Activated B cell treated with CpG ODN at 0.5 μM for 24 hours (primary cell): ENCODE results near the gene C9orf72. TPM values are rescaled to one million over a fixed set of nuclear protein-coding genes. Genes with fewer than 3 reads are reported as not detected.

Experiments
- ATAC-seq: fragments of 200-7000 bp; cut with Tn5 transposase; one replicate; pipeline ENCODE4 v1.10.0; 2021; ENCODE audit warnings: low read depth, mild to moderate bottlenecking, moderate library complexity
- CTCF ChIA-PET: fragments of 350-600 bp; sonication (Branson Sonifier 250); formaldehyde crosslinking; loops from one replicate; lab custom pipeline; 2021; ENCODE audit warnings: antibody characterized with exemption; lab: Charles Lee
- POLR2A ChIA-PET: fragments of 350-600 bp; sonication (Branson Sonifier 250); formaldehyde crosslinking; loops from one replicate; lab custom pipeline; 2021; ENCODE audit warnings: antibody characterized with exemption; lab: Charles Lee
- DNase-seq: peaks from one replicate; pipeline ENCODE4 v3.0.0; 2022
- H3K27ac Mint-ChIP-seq: one replicate; pipeline ENCODE4 v1.8.0; 2020; ENCODE audit warnings: mixed read lengths
- H3K27me3 Mint-ChIP-seq: one replicate; pipeline ENCODE4 v1.8.0; 2021; ENCODE audit warnings: mixed read lengths
- H3K36me3 Mint-ChIP-seq: one replicate; pipeline ENCODE4 v1.8.0; 2021; ENCODE audit warnings: low read depth, mixed read lengths
- H3K4me1 Mint-ChIP-seq: one replicate; pipeline ENCODE4 v1.8.0; 2021; ENCODE audit warnings: mixed read lengths
- H3K4me3 Mint-ChIP-seq: one replicate; pipeline ENCODE4 v1.8.0; 2020; ENCODE audit warnings: mild to moderate bottlenecking, mixed read lengths
- H3K9me3 Mint-ChIP-seq: one replicate; pipeline ENCODE4 v1.8.0; 2020; ENCODE audit warnings: mixed read lengths
- CTCF ChIP-seq: fragments of 200-600 bp; IDR thresholded peaks from one replicate; pipeline ENCODE4 v1.8.0; 2022; ENCODE audit warnings: antibody characterized with exemption, mild to moderate bottlenecking
- intact Hi-C: fragments of 100-400 bp; cut with micrococcal nuclease; formaldehyde crosslinking; loops from one replicate; pipeline ENCODE4 v1.15.1; 2024
- total RNA-seq: library from RNA; stranded (reverse); gene quantifications from 2 replicates; pipeline ENCODE4 v1.2.3, GENCODE V29; 2022

C9orf72 gene
- total RNA-seq, 1 donor from 2014 or later, result 15.2 TPM

GRCh38 chr9:27524236-27524635 is 49.0 kb downstream of the C9orf72 start, which contains the start of gene IFNK:
Gene IFNK, plus strand, starts transcription at chr9:27524290. Its CDS starts 47 bp downstream, at chr9:27524337.
- Mint-ChIP-seq H3K27ac (peak within 1 kb of the TSS; percentile 59), H3K4me3 (no peak within 1 kb of the TSS), H3K9me3 (no peaks in the 10 kb centered on the region), H3K27me3 (no peaks in the 10 kb centered on the region), H3K4me1 (peaks cover 54% of the 10 kb centered on the region), H3K36me3 (peaks cover 21% of the 10 kb centered on the region)
- TF ChIP-seq CTCF, result no peak
- POLR2A ChIA-PET, result interaction anchor here (1.0 kb wide), 1 partner anchor 146 kb away, joined by 4 read pairs; no protein-coding TSS in a partner anchor
- CTCF ChIA-PET, result interaction anchor here (1.2 kb wide), 1 partner anchor 191 kb away, joined by 8 read pairs; no protein-coding TSS in a partner anchor
- intact Hi-C loops, result no loop called here
- DNase-seq (no peak), ATAC-seq (no peak)

- DNase-seq (no peak), ATAC-seq (no peak)
- Mint-ChIP-seq H3K9me3 (no peaks in the 10 kb centered on the region), H3K27me3 (no peaks in the 10 kb centered on the region), H3K36me3 (peaks cover 19% of the 10 kb centered on the region), H3K27ac (no peak overlapping the region), H3K4me1 (peaks cover 57% of the 10 kb centered on the region), H3K4me3 (no peak overlapping the region)
- POLR2A ChIA-PET, result interaction anchor here (0.7 kb wide), 1 partner anchor 159 kb away, joined by 4 read pairs; no protein-coding TSS in a partner anchor
- CTCF ChIA-PET, result no interaction called here
- intact Hi-C loops, result no loop called here
- TF ChIP-seq CTCF, result no peak
Measured at GRCh38 chr9:27523141-27523540, 50.1 kb downstream of the C9orf72 start.

- no peak overlapping the region for H3K27ac Mint-ChIP-seq
- no peaks in the 10 kb centered on the region for H3K9me3 Mint-ChIP-seq
- H3K27me3 Mint-ChIP-seq, result no peaks in the 10 kb centered on the region
- ChIA-PET POLR2A (no interaction called here), CTCF (no interaction called here)
- ATAC-seq, result no peak
- H3K36me3 Mint-ChIP-seq, result peaks cover 17% of the 10 kb centered on the region
- peaks cover 53% of the 10 kb centered on the region for H3K4me1 Mint-ChIP-seq
- intact Hi-C loops, result no loop called here
- H3K4me3 Mint-ChIP-seq, result no peak overlapping the region
- TF ChIP-seq CTCF, result no peak
- no peak for DNase-seq
Measured at GRCh38 chr9:27520986-27521385, 52.3 kb downstream of the C9orf72 start.

GRCh38 chr9:27519466-27520465 is 53.5 kb downstream of the C9orf72 start:
- ChIA-PET CTCF (interaction anchor here (0.6 kb wide), 1 partner anchor 30 kb away, joined by 3 read pairs; no protein-coding TSS in a partner anchor), POLR2A (no interaction called here)
- Mint-ChIP-seq H3K4me1 (peaks cover 50% of the 10 kb centered on the region), H3K27me3 (no peaks in the 10 kb centered on the region), H3K27ac (no peak overlapping the region), H3K9me3 (no peaks in the 10 kb centered on the region), H3K36me3 (peaks cover 17% of the 10 kb centered on the region), H3K4me3 (no peak overlapping the region)
- no peak for DNase-seq
- TF ChIP-seq CTCF, result no peak
- ATAC-seq, result no peak
- intact Hi-C loops, result no loop called here

- H3K4me3 Mint-ChIP-seq, result no peak overlapping the region
- peaks cover 15% of the 10 kb centered on the region for H3K36me3 Mint-ChIP-seq
- ATAC-seq, result no peak
- intact Hi-C loops, result no loop called here
- no peaks in the 10 kb centered on the region for H3K27me3 Mint-ChIP-seq
- POLR2A ChIA-PET, result no interaction called here
- DNase-seq, result no peak
- TF ChIP-seq CTCF, result no peak
- CTCF ChIA-PET, result no interaction called here
- peaks cover 44% of the 10 kb centered on the region for H3K4me1 Mint-ChIP-seq
- H3K9me3 Mint-ChIP-seq, result no peaks in the 10 kb centered on the region
- H3K27ac Mint-ChIP-seq, result no peak overlapping the region
Measured at GRCh38 chr9:27518809-27519208, 54.5 kb downstream of the C9orf72 start.
